Lung (tissue), 12 donors: ENCODE measurements around the gene FUT7. TPM values are rescaled to one million over a fixed set of nuclear protein-coding genes. Genes with fewer than 3 reads are reported as not detected.

Experiments
- ATAC-seq: fragments of 200-7000 bp; cut with Tn5 transposase; one replicate; pipeline ENCODE4 v1.9.1; 2020; ENCODE audit warnings: moderate number of reproducible peaks; ENCODE audit not compliant: insufficient read depth, low FRiP score
- DNase-seq, 3 donors: peaks; one replicate each; pipeline ENCODE4 v3.0.0-alpha.2; 2013 to 2017
- H3K27ac ChIP-seq, 2 donors: one replicate each; pipeline ENCODE4 v1.5.1; 2013; ENCODE audit warnings: mild to moderate bottlenecking in 2 of 2, moderate library complexity in 2 of 2, control low read depth in 1 of 2, inconsistent platforms in 1 of 2, low read depth in 1 of 2, low read length in 1 of 2
- H3K27me3 ChIP-seq, 3 donors: one replicate each; pipeline ENCODE4 v1.5.1; 2013; ENCODE audit warnings: low read length in 2 of 3; ENCODE audit not compliant: control insufficient read depth in 3 of 3, insufficient read depth in 3 of 3
- H3K36me3 ChIP-seq, 4 donors: one replicate each; pipeline ENCODE4 v1.5.1; 2013; ENCODE audit warnings: low read length in 4 of 4, mild to moderate bottlenecking in 1 of 4, moderate library complexity in 1 of 4; ENCODE audit not compliant: control insufficient read depth in 4 of 4, insufficient read depth in 4 of 4
- H3K4me1 ChIP-seq, 5 donors: one replicate each; pipeline ENCODE4 v1.5.1; 2013; ENCODE audit warnings: low read length in 5 of 5, mild to moderate bottlenecking in 2 of 5, moderate library complexity in 1 of 5; ENCODE audit not compliant: control insufficient read depth in 5 of 5, insufficient read depth in 5 of 5
- H3K4me3 ChIP-seq: one replicate; pipeline ENCODE4 v1.5.1; 2013; ENCODE audit warnings: mild to moderate bottlenecking, control low read depth, moderate library complexity
- H3K9ac ChIP-seq, 2 donors: one replicate each; pipeline ENCODE4 v1.5.1; 2013; ENCODE audit warnings: low read length in 2 of 2, control low read depth in 1 of 2; ENCODE audit not compliant: insufficient read depth in 1 of 2
- H3K9me3 ChIP-seq, 4 donors: one replicate each; pipeline ENCODE4 v1.5.1; 2013; ENCODE audit warnings: low read length in 3 of 4, mild to moderate bottlenecking in 1 of 4, moderate library complexity in 1 of 4; ENCODE audit not compliant: control insufficient read depth in 4 of 4, insufficient read depth in 3 of 4
- CTCF ChIP-seq: IDR thresholded peaks from 2 replicates; pipeline ENCODE4 v1.5.1; 2012; ENCODE audit warnings: mild to moderate bottlenecking; ENCODE audit errors: control extremely low read depth, extremely low read depth
- WGBS, 2 donors: extraction: QIAGEN DNeasy Blood & Tissue Kit; methylation state at CpG; one replicate each; pipeline ENCODE4 v1.1.7; 2013; 5-methylcytosine and 5-hydroxymethylcytosine counted together
- polyA plus RNA-seq, 2 donors: library from polyadenylated mRNA; stranded (reverse); fragments of 200-250 nt; gene quantifications; one replicate each; pipeline ENCODE4 v1.2.1, GENCODE V29; 2013
- total RNA-seq, 2 donors: library from RNA; depleted of rRNA in 1 of 2; stranded (reverse); fragments of >200 nt in 1 of 2; gene quantifications; one replicate each; pipeline ENCODE4 v1.2.1, GENCODE V29; 2014 to 2021
- donor health status: control.
- donor health status: control.
- donor health status: Bipolar disorder and iron deficiency.
- donor health status: healthy.
- donor health status: DM: yes; HTN: yes; CAD: no.

FUT7 gene
- total and polyA plus RNA-seq, 4 donors, result 0.37 to 5.5 (median 0.73) TPM

- 92 to 93% methylated on average over 17 of the region's 17 CpGs for WGBS, 2 donors
Measured at GRCh38 chr9:137051145-137051724, 19.3 kb upstream of the FUT7 start.

GRCh38 chr9:137050570-137050969 is 18.7 kb upstream of the FUT7 start:
- peaks cover 12 to 30% (median 18%) of the 10 kb centered on the region in 3 donors for H3K27me3 ChIP-seq
- TF ChIP-seq CTCF, result no peak
- H3K9me3 ChIP-seq, result peaks cover 0 to 3% (median 0%) of the 10 kb centered on the region in 4 donors
- peaks cover 0 to 31% (median 12%) of the 10 kb centered on the region in 5 donors for H3K4me1 ChIP-seq
- no peak overlapping the region for H3K27ac ChIP-seq
- H3K9ac ChIP-seq, result no peak overlapping the region
- ATAC-seq (no peak), DNase-seq (no peak)
- WGBS, 2 donors, result 84 to 95% methylated on average over 5 of the region's 5 CpGs
- H3K4me3 ChIP-seq, result no peak overlapping the region
- no peaks in the 10 kb centered on the region for H3K36me3 ChIP-seq

More at GRCh38 chr9:137051145-137051724, 19.3 kb upstream of the FUT7 start:
- Histone ChIP-seq H3K9ac (no peak overlapping the region), H3K27ac (no peak overlapping the region), H3K4me3 (no peak overlapping the region), H3K9me3 (peaks cover 0 to 3% (median 0%) of the 10 kb centered on the region in 4 donors), H3K36me3 (no peaks in the 10 kb centered on the region), H3K27me3 (peaks cover 12 to 30% (median 18%) of the 10 kb centered on the region in 3 donors), H3K4me1 (peaks cover 0 to 35% (median 12%) of the 10 kb centered on the region in 5 donors)
- DNase-seq, result no peak
- ATAC-seq, result no peak
- TF ChIP-seq CTCF, result no peak

- no peak overlapping the region for H3K27ac ChIP-seq
- WGBS, 2 donors, result 38 to 47% methylated on average over 38 of the region's 38 CpGs
- peaks cover 0 to 3% (median 0%) of the 10 kb centered on the region in 4 donors for H3K9me3 ChIP-seq
- H3K36me3 ChIP-seq, result no peaks in the 10 kb centered on the region
- peaks cover 12 to 36% (median 21%) of the 10 kb centered on the region in 3 donors for H3K27me3 ChIP-seq
- H3K9ac ChIP-seq, result no peak overlapping the region
- peaks cover 0 to 30% (median 6%) of the 10 kb centered on the region in 5 donors for H3K4me1 ChIP-seq
- TF ChIP-seq CTCF, result no peak
- DNase-seq, result peak; percentile 36 to 55 (median 50)
- H3K4me3 ChIP-seq, result no peak overlapping the region
- no peak for ATAC-seq
Measured at GRCh38 chr9:137049544-137050449, 17.9 kb upstream of the FUT7 start.
